ENCODE measurements around the gene MICALL2.
"Not testable (repeated sequence)": the region's sequence is repeated elsewhere in the genome, so short reads cannot be mapped to it uniquely, and the experiment has no call there.

Gene MICALL2

GRCh38 chr7:1447112-1447511, 12.2 kb downstream of the MICALL2 start:
- no peak for DNase-seq

DNA sequence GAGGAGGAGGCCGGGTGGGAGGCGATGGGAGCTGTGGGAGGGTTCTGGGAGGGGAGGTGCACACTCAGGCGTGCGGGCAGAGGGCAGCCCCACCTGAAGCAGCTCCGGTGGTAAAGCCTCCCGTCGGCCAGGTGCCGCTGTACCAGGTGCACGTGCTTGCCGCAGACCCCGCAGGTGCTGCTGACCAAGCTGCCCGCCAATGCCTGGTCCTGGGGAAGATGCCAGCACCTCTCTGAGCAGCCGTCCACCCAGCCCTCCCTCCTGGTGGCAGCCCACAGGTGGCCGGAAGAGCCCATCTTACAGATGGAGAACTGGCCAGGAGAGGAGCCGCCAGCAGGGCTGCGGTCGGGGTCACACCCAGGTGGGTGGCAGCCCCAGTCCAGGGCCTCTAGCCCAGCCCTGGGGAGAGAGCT, 12.6 kb downstream of the MICALL2 start:
- no peak for DNase-seq

GRCh38 chr7:1446026-1446425, 13.2 kb downstream of the MICALL2 start:
- DNase-seq = not testable (repeated sequence)

DNA sequence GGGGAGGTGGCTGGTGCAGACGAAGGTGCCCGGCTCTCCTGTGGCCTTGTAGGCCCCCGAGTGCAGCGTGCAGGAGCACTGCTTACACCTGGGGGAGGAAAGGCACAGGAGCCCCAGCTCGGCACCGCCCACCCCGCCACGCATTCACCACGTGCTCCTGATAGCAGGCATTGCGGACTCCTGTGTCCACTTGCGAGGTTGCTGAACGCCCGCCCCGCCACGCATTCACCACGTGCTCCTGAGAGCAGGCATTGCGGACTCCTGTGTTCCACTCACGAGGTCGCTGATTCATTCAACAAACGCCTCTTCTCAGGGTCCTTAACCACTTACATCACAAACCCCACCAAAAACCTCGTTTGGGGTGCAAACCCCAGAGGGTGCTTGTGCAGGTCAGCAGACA, 13.9 kb downstream of the MICALL2 start:
- DNase-seq = no peak

DNA sequence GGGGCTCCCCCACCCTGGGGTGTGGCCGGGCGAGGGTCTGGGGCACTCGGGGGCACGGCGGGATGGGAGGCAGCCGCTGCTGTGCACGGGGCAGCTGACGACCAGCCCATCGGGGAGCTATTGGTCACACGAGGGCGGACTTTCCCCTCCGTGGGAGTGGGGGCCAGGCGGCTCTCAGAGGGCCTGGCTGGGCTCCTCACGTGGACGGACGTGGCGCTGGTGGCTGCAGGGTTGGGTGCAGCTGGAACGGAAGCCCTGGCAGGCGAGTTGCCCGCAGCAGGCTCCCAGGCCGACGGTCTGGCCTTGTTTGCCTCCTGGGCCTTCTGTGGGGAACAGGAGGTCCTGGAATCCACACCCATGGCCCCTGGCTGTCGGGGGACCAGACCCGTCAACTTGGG, 14.3 kb downstream of the MICALL2 start:
- no peak for DNase-seq

GRCh38 chr7:1444214-1444924, 14.9 kb downstream of the MICALL2 start:
- no peak for DNase-seq

GRCh38 chr7:1443587-1444200, 15.6 kb downstream of the MICALL2 start:
- not testable (repeated sequence) for DNase-seq

- no peak for DNase-seq
Observed at GRCh38 chr7:1442355-1443124, 16.7 kb downstream of the MICALL2 start.

DNA sequence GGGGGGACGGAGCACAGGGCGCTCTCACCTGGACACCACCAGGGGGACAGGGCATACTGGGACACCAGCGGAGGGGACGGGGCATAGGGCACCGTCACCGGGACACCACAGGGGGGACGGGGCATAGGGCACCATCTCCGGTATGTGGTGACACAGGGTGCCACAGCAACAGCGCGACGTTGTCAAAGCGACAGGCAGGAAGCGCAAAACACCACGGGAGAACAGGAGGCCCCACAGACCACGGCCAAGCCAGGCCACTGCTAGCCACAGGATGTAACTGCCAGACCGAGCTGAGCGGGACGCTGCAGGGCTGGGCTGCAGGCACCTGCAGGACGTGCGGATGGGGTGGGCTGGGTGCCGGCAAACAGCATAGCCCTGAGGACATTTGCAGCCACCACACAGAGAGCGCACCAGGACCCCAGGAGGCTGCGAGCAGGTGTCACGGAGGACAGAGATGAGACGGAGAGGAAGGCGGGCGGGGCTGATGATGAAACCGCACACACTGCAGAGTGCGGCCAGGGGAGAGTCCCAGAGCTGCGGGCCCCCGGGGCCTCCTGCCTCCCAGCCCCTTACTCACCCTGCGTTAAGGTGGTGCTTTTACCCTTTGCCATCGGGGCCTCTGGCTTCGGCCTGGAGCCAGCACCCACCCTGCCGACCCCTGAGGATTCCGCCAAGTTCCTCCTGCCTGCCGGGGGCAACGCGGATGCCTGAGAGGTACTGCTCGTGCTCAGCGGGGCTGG, 17.5 kb downstream of the MICALL2 start:
- no peak for DNase-seq

DNA sequence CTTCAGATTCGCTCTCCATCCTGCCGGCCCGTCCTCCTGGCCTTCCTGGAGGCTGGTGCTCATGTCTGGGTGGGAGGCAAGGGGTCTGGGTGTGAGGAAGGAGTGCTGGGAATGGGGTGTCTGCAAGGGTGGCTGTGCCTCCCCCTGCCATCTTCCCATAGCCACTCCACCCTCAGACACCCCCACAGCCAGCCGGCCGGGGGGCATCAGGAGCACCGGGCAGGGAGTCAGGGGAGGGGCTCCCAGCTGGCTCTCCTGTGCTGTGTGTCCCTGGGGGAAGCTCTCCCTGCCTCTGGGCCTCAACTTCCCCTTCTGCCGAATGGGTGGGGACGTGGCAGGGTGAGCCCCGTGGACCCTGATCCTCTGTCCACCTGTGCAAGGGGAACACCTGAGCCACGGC, 18.6 kb downstream of the MICALL2 start:
- DNase-seq = no peak

- DNase-seq = no peak
Observed at GRCh38 chr7:1439373-1440363, 19.6 kb downstream of the MICALL2 start.

- no peak for DNase-seq
Observed at GRCh38 chr7:1438821-1439220, 20.4 kb downstream of the MICALL2 start.

- DNase-seq = no peak
Observed at GRCh38 chr7:1438208-1438607, 21.1 kb downstream of the MICALL2 start.

- no peak for DNase-seq
Observed at GRCh38 chr7:1437155-1437880, 22.0 kb downstream of the MICALL2 start.

GRCh38 chr7:1436608-1437007, 22.7 kb downstream of the MICALL2 start:
- DNase-seq = no peak

DNA sequence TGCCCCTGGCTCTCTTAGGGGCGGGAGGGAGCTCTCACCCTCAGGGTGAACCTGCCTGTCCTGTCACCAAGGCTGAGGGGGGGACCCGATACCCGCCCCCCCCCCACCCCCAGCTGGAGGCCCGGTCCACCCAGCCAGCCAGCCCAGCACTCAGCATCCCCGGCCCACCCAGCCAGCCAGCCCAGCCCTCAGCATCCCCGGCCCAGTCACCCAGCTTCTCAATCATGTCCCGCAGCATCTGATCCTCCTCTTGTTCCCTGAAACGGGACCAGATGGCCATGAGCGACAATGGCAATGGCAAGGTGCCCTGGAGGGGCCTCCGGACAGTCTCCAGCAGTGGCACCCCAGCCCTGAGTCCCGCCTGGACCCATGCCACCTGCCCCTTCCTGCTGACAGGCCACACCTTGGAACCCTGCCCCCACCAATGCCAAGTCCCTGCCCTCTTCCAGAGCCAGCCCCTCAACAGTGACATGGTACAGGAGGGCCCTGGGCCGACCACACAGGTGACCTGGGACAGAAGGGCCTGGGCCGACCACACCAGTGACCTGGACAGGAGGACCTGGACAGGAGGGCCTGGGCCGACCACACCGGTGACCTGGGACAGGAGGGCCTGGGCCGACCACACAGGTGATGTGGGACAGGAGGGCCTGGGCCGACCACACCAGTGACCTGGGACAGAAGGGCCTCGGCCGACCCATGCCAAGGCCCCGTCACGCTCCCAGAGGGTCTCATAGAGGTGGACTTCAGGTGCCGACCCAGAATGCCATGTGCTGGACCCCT, 24.2 kb downstream of the MICALL2 start:
- no peak for DNase-seq

GRCh38 chr7:1434165-1434718, 25.0 kb downstream of the MICALL2 start:
- DNase-seq = no peak

GRCh38 chr7:1433128-1433920, 25.9 kb downstream of the MICALL2 start:
- DNase-seq = no peak
